ENCODE measurements around the gene KRTAP5-10.
"Not testable (repeated sequence)": the region's sequence is repeated elsewhere in the genome, so short reads cannot be mapped to it uniquely, and the experiment has no call there.

KRTAP5-10 gene, protein sequence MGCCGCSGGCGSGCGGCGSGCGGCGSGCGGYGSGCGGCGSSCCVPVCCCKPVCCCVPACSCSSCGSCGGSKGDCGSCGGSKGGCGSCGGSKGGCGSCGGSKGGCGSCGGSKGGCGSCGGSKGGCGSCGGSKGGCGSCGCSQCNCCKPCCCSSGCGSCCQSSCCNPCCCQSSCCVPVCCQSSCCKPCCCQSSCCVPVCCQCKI

DNA sequence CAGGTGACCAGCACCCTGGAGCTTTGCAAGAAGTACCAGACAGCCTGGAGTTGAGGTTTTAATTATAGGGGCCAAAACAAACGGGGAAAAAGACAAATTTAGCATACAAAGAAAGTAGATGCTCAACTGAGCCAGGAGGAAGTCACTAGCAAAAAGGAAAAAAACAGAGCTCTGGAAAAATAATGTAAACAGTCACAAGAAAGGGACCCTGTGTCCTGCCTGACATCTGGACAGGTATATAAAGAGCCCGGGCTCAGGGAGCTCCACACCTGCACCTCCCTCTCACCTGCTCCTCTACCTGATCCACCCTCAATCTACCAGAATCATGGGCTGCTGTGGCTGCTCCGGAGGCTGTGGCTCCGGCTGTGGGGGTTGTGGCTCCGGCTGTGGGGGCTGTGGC is at the start of gene KRTAP5-10:
KRTAP5-10 (plus strand) TSS at position 301 of the 400 bp plus-strand sequence; CDS start at position 326, 25 bp downstream.
- peaks cover 14% of the 10 kb centered on the region for H3K27me3 Mint-ChIP-seq (ENCODE audit: low read depth)
- no peak within 1 kb of the TSS for H3K4me3 Mint-ChIP-seq
- no peak within 1 kb of the TSS for H3K27ac Mint-ChIP-seq
- no peaks in the 10 kb centered on the region for H3K9me3 Mint-ChIP-seq
- H3K4me1 Mint-ChIP-seq (ENCODE audit: low read depth) = no peaks in the 10 kb centered on the region
- no peaks in the 10 kb centered on the region for H3K36me3 Mint-ChIP-seq (ENCODE audit: low read depth)
- DNase-seq (ENCODE audit: low spot score) = no peak

DNA sequence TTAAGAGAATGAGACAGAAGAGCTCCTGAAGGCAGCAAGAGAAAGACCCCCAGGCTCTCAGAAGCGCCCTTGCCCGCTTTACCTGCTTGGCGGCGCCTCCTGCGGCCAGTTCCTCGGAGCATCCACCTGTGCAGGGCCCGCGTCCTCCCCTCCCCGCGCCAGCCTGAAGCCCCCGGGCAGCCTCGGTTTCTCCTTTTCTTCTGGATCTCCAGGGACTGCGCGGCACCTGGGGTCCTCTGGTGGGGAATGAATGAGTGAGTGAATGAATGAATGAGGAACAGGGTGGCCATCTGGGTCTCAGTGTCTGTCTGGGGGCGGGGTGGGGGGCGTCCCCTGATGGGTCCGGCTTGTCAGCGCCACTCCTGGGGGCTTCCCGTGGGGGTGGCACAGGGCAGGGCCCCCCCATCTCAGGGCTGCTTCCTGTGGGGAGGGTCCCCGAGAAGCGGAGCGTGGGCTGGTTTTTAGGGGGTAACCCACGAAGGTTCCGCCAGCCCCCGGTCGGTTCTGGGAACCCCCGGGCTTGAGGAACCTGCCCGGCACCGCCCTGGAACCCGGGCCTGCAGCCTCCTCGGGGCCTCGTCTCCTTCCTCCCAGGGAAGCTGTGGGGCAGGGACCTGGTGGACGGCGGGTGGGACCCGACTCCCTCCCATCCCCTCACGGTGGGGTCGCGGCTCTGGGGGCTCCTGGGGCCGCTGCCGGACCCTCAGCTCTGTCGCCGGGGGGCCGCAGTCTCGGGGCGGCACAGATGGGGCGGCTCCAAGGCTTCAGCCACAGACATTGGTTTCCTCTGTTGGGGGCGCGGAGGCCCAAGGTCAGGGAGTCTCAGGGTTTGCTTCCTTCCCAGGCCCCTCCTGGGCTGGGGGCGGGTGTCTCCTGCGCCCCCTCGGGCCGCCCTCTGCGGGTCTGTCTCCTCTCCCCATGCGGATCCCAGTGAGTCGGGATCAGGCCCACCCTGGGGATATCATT is 46.6 kb upstream of the KRTAP5-10 start:
- Mint-ChIP-seq H3K4me1 (ENCODE audit: low read depth) (no peaks in the 10 kb centered on the region), H3K9me3 (peaks cover 5% of the 10 kb centered on the region), H3K27ac (no peak overlapping the region), H3K4me3 (no peak overlapping the region), H3K36me3 (ENCODE audit: low read depth) (no peaks in the 10 kb centered on the region), H3K27me3 (ENCODE audit: low read depth) (no peaks in the 10 kb centered on the region)
- no peak for DNase-seq (ENCODE audit: low spot score)

DNA sequence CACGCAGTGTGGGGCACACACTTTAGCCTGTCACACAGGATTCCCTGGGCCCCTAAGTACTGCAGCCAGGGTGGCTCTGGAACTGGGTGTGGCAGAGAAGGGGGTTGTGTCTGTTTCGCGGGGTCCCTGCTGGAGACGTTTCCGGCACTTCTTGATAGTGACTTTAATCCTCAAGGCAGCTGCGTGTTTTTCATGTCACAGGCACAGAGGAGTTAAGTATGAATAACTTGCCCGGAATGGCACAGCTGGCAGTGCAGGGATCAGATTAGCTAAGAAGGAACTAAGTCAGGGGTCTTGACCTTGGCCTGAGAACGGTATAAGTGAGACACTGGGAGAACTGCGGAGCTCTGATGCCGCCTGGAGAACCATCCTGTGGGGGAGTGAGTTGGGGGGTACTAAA is 45.8 kb upstream of the KRTAP5-10 start:
- Mint-ChIP-seq H3K36me3 (ENCODE audit: low read depth) (no peaks in the 10 kb centered on the region), H3K27ac (no peak overlapping the region), H3K27me3 (ENCODE audit: low read depth) (no peaks in the 10 kb centered on the region), H3K9me3 (peaks cover 5% of the 10 kb centered on the region), H3K4me1 (ENCODE audit: low read depth) (no peaks in the 10 kb centered on the region), H3K4me3 (no peak overlapping the region)
- DNase-seq (ENCODE audit: low spot score) = no peak

DNA sequence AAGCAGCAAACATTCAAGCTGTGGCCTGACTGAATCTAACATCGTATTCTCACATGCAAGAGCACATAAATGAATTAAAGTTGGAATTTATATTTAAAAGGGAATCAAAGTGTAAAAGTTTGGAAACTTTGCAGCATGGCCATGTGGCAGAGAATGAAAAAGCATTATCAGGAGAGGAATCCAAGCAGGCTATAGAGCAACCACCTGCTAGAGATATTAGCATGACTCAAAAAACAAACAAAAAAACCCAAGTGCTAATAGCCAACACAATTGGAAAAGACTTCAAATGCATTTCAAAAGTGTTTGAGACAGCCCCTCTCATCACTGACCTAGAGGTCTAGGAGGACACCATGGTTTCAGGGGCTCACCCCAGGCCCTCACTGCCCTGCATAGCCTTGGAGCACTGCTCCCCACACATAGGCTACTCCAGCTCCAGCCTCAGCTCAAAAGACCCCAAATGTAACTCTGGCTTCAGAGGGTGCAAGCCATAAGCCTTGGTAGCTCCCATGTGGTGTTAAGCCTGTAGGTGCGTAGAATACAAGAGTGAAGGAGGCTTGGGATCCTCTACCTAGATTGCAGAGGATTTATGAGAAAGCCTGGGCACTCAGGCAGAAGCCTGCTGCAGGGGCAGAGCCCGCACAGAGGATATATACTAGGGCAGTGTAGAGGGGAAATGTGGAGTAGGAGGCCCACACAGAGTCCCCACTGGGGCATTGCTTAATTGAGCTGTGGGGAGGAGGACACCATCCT is 40.0 kb upstream of the KRTAP5-10 start:
- no peaks in the 10 kb centered on the region for H3K36me3 Mint-ChIP-seq (ENCODE audit: low read depth)
- H3K27me3 Mint-ChIP-seq (ENCODE audit: low read depth) = peaks cover 3% of the 10 kb centered on the region
- no peaks in the 10 kb centered on the region for H3K4me1 Mint-ChIP-seq (ENCODE audit: low read depth)
- no peak overlapping the region for H3K27ac Mint-ChIP-seq
- H3K4me3 Mint-ChIP-seq = no peak overlapping the region
- H3K9me3 Mint-ChIP-seq = peaks cover 5% of the 10 kb centered on the region
- DNase-seq (ENCODE audit: low spot score) = no peak

DNA sequence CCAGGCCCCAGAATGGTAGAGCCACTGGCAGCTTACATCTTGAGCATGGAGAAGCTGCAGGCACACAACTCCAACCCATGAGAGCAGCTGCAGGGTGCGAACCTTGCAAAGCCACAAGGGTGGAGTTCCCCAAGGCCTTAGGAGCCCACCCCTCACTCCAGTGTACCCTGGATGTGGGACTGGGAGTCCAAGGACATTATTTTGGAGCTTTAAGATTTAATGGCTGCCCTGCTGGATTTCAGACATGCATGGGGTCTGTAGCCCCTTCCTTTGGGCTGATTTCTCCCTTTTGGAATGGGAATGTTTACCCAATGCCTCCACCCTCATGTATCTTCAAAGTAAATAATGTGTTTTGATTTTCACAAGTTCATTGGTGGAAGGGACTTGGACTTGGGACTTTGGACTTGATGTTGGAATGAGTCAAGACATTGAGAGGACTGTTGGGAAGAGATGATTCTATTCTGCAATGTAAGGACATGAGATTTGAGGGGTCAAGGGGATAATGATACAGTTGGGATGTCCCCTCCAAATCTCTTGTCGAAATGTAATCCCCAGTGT is 39.3 kb upstream of the KRTAP5-10 start:
- Mint-ChIP-seq H3K4me1 (ENCODE audit: low read depth) (no peaks in the 10 kb centered on the region), H3K36me3 (ENCODE audit: low read depth) (no peaks in the 10 kb centered on the region), H3K27ac (no peak overlapping the region), H3K27me3 (ENCODE audit: low read depth) (peaks cover 3% of the 10 kb centered on the region), H3K9me3 (peaks cover 5% of the 10 kb centered on the region), H3K4me3 (no peak overlapping the region)
- no peak for DNase-seq (ENCODE audit: low spot score)

DNA sequence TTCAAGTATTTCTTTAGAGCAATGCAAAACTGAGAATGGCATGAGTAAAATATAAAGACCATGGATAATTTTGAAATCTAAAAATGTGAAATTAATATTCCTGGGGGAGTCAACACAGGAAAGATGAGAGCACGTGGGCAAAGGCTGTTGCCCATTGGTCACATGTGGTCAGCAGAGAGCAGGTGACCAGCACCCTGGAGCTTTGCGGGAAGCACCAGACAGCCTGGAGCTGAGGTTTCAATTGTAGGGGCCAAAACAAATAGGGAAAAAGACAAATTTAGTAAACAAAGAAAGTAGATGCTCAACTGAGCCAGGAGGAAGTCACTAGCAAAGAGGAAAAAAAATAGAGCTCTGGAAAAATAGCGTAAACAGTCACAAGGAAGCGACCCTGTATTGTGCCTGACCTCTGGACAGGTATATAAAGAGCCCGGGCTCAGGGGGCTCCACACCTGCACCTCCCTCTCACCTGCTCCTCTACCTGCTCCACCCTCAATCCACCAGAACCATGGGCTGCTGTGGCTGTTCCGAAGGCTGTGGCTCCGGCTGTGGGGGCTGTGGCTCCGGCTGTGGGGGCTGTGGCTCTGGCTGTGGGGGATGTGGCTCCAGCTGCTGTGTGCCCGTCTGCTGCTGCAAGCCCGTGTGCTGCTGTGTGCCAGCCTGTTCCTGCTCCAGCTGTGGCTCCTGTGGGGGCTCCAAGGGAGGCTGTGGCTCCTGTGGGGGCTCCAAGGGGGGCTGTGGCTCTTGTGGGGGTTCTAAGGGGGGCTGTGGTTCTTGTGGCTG is 38.4 kb upstream of the KRTAP5-10 start, which contains the start of gene KRTAP5-7:
KRTAP5-7 (plus strand) TSS at position 472 of the 780 bp plus-strand sequence; CDS start at position 506, 34 bp downstream.
- H3K9me3 Mint-ChIP-seq; H3K27me3 Mint-ChIP-seq (ENCODE audit: low read depth); DNase-seq (ENCODE audit: low spot score); H3K4me3 Mint-ChIP-seq; H3K27ac Mint-ChIP-seq; H3K4me1 Mint-ChIP-seq (ENCODE audit: low read depth); H3K36me3 Mint-ChIP-seq (ENCODE audit: low read depth): not testable (repeated sequence)

DNA sequence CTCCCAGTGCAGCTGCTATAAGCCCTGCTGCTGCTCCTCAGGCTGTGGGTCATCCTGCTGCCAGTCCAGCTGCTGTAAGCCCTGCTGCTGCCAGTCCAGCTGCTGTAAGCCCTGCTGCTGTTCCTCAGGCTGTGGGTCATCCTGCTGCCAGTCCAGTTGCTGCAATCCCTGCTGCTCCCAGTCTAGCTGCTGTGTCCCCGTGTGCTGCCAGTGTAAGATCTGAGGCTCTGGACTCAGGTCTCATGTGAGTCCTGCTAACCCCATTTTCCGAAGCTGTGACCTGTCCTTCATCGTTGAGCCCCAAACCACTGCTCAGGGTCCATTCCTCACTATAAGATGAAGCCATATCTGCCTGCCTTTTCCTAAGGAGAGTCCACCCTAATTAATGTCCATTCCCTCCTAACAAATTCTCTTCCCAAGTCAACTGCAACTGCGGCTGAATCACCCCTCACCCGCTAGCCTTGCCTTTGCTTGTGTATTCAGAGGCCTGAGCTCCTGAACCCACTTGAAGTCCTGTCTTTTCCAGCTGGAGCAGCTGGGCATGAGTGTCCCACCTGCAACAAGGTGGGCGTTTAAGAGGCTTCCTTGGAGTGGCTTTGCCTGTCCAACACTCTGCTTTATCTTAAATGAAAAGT is 37.7 kb upstream of the KRTAP5-10 start:
- Mint-ChIP-seq H3K4me3 (no peak overlapping the region), H3K27me3 (ENCODE audit: low read depth) (peaks cover 3% of the 10 kb centered on the region), H3K27ac (no peak overlapping the region), H3K4me1 (ENCODE audit: low read depth) (no peaks in the 10 kb centered on the region), H3K36me3 (ENCODE audit: low read depth) (no peaks in the 10 kb centered on the region), H3K9me3 (no peaks in the 10 kb centered on the region)
- DNase-seq (ENCODE audit: low spot score) = no peak

DNA sequence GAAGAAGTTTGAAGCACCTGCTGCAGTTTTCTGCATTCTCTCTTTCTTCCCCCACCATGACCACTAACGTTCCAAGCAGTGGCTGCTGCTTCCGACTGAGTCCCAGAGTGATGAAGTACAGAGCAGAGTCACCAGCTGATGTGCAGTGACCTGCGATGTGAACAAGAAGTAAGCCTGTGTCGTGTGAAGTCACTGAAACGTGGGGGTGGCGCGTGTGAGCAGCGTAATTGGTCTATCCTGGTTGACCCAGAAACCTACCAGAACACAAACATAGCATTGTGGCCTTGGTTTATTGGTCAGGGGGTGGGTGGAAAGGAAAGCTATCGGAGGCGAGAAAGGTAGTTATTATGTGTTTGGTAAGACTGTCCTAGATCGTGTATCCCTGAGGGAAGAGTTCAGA is 34.8 kb upstream of the KRTAP5-10 start:
- Mint-ChIP-seq H3K4me1 (ENCODE audit: low read depth) (no peaks in the 10 kb centered on the region), H3K27me3 (ENCODE audit: low read depth) (peaks cover 3% of the 10 kb centered on the region), H3K27ac (no peak overlapping the region), H3K36me3 (ENCODE audit: low read depth) (no peaks in the 10 kb centered on the region), H3K9me3 (no peaks in the 10 kb centered on the region), H3K4me3 (no peak overlapping the region)
- DNase-seq (ENCODE audit: low spot score) = no peak

DNA sequence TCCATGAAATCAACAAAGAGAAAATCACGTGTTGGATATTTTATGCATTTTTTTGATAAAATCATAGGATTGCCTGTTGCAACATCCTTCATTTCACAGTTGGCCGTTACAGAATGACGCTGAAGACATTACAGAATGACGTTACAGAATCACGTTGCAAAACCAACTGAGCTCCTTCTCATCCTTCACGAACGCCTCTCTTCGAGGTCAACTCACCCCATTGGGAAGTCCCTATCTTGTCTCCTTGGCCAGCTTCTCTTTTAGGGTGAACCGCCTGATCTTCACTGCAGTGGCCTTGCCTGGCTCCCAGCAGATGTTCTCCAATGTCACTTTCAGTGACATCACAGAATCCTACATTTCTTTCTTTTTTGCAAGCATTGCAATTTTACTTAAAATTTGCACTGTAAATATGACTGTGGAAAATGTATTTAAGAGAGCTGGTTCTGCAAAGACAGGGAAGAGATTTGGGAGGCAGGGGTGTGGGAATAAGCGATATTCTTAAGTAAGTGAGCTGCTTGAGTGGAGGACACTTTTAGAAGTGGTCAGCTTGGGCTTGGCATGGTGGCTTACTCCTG is 33.2 kb upstream of the KRTAP5-10 start:
- Mint-ChIP-seq H3K27me3 (ENCODE audit: low read depth) (peaks cover 3% of the 10 kb centered on the region), H3K36me3 (ENCODE audit: low read depth) (no peaks in the 10 kb centered on the region), H3K27ac (no peak overlapping the region), H3K4me1 (ENCODE audit: low read depth) (no peaks in the 10 kb centered on the region), H3K9me3 (no peaks in the 10 kb centered on the region), H3K4me3 (no peak overlapping the region)
- DNase-seq (ENCODE audit: low spot score) = no peak

DNA sequence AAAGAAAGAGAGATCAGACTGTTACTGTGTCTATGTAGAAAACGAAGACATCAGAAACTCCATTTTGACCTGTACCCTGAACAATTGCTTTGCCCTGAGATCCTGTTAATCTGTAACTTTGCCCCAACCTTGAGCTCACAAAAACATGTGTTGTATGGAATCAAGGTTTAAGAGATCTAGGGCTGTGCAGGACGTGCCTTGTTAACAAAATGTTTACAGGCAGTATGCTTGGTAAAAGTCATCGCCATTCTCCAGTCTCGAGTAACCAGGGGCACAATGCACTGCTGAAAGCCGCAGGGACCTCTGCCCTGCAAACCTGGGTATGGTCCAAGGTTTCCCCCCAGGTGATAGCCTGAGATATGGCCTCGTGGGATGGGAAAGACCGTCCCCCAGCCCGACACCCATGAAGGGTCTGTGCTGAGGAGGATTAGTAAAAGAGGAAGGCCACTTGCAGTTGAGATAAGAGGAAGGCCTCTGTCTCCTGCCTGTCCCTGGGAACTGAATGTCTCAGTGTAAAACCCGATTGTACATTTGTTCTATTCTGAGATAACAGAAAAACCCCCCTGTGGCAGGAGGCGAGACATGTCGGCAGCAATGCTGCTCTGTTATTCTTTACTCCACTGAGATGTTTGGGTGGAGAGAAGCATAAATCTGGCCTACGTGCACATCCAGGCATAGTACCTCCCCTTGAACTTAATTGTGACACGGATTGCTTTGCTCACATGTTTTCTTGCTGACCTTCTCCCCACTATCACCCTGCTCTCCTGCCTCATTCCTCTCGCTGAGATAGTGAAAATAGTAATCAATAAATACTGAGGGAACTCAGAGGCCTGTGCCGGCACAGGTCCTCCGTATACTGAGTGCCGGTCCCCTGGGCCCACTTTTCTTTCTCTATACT is 30.4 kb upstream of the KRTAP5-10 start:
- not testable (repeated sequence) for H3K4me3 Mint-ChIP-seq; H3K27ac Mint-ChIP-seq; H3K27me3 Mint-ChIP-seq (ENCODE audit: low read depth); DNase-seq (ENCODE audit: low spot score); H3K36me3 Mint-ChIP-seq (ENCODE audit: low read depth); H3K4me1 Mint-ChIP-seq (ENCODE audit: low read depth); H3K9me3 Mint-ChIP-seq

DNA sequence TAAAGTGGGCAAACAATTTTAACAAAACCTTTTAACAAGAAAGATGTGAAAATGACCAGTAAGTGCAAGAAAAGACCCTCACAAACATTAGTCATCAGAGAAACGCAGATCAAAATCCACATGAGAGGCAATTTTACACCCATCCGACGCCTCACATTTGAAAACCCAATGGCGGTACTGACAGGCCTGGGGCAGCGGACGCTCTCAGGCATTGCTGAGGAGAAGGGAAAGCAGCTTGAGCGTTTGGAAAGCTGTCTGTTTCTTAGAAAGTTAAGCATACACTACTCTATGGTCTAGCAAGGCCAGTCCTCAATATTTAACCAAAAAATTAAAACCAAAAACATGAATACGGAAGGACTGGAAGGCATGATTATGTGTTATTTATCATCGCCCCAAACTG is 29.5 kb upstream of the KRTAP5-10 start:
- DNase-seq (ENCODE audit: low spot score) = no peak
- H3K27me3 Mint-ChIP-seq (ENCODE audit: low read depth) = no peaks in the 10 kb centered on the region
- no peak overlapping the region for H3K4me3 Mint-ChIP-seq
- H3K4me1 Mint-ChIP-seq (ENCODE audit: low read depth) = no peaks in the 10 kb centered on the region
- H3K9me3 Mint-ChIP-seq = peaks cover 1% of the 10 kb centered on the region
- H3K27ac Mint-ChIP-seq = no peak overlapping the region
- H3K36me3 Mint-ChIP-seq (ENCODE audit: low read depth) = no peaks in the 10 kb centered on the region

DNA sequence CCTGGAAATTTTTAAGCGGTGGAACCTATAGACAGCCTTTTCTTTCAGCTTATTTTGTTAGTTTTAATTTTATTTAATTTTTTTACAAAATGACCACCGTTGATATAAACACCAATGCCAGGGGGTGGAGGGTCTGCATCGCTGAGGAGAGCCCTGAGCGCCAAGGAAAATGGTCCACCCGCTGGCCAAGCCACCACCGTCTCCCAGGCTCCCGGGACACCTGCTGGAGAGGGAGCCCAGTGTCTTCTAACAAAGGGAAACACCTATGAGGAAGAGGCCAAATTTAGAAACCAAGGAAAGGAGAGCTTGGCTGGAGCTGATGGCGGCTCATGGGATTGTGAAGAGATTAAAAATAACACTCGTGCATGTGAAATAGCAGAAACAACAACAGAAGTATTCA is 27.8 kb upstream of the KRTAP5-10 start:
- H3K36me3 Mint-ChIP-seq (ENCODE audit: low read depth) = no peaks in the 10 kb centered on the region
- no peak overlapping the region for H3K4me3 Mint-ChIP-seq
- no peaks in the 10 kb centered on the region for H3K4me1 Mint-ChIP-seq (ENCODE audit: low read depth)
- no peak overlapping the region for H3K27ac Mint-ChIP-seq
- peaks cover 10% of the 10 kb centered on the region for H3K9me3 Mint-ChIP-seq
- DNase-seq (ENCODE audit: low spot score) = no peak
- no peaks in the 10 kb centered on the region for H3K27me3 Mint-ChIP-seq (ENCODE audit: low read depth)

All from T-helper 2 cell treated with Interferon-gamma antibody and Interleukin-4, amounts not matched to agents 5 μg/mL and 100 μg/mL, for 36 hours (primary cell).